Measurements from ENCODE around the gene AKAP12.

The AKAP12 gene

DNA sequence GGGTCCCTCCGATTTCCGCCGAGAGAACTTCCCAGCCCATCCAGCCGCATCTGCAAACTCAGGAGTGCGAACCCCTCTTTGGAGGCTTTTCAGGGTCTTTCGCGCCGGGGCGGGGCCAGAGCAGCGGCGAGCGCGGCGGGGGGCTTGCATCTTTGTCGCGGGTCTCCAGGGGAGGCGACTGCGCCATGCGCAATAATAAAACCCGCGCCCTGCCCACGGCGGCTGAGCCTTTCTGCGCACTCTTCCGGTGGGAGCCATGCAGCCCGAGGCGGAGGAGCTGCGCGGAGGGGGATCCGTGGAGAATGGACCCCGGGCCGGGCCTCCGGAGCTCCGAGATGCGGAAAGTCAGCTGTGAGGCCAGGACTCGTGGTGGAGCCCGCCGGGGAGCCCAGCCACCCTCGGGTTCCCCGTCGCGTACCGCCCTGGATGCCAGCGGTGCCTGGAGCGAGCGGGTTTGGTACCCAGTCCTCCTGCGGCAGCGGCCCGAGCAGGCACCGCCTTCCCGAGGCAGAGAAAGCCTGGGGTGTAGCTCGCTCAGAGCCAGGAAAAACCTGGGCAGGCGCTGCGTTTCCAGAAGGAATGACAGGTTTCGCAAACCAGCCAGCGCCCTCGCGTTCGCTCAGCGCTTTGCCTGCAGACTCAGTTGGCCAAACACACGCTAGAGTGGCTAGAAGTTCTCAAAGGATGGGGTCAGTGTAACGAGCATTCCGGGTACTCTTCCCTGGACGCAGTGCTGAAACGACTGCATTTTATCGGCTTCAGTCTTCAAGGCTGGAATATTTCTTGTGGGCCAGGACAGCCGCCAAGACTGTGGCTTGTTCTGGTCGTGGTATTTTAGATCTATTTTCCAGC, 1.2 kb downstream of the AKAP12 start:
- no peak for DNase-seq

DNA sequence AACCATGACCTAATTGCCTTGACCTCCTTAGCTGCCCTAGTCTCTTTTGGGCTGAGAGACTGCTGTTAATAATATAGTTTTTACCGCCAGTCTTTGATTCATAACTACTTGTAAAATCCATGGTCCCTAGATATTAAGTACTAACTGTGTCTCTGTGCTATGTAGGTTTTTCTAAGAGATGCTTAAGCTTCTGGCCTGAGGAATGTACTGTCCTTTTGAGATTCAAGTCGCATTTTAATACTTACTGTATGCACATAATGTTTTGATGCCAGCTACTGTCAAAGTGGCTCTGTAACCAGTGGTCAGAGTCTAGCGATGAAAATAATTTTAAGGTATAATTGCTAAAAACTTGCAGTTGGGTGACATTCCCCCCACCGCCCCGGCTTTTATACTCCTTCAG, 2.1 kb downstream of the AKAP12 start:
- no peak for DNase-seq

GRCh38 chr6:151242420-151242861, 2.7 kb downstream of the AKAP12 start:
- DNase-seq, result no peak

GRCh38 chr6:151243481-151243880, 3.7 kb downstream of the AKAP12 start:
- DNase-seq, result no peak

GRCh38 chr6:151247490-151247889, 7.7 kb downstream of the AKAP12 start:
- no peak for DNase-seq

- DNase-seq, result no peak
These were observed 8.5 kb downstream of the AKAP12 start for GRCh38 chr6:151248295-151248694.

DNA sequence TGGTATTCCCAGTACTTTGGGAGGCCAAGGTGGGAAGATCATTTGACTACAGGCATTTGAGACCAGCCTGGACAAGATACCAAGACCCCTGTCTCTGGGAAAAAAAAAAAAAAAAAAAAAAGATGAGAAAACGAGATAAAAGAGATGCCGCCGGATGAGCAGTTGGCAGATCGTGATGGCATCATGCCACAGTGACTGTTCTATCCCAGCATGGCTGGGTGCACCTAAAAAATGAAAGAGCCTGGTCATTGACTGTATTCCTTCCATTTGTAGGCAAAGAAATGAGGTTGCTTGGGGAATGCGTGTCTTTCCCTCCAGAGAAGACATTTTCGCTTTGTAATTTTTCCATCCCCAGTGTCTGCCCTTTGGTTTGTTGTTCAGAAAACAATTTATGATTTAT, 12.9 kb downstream of the AKAP12 start:
- DNase-seq, result no peak

GRCh38 chr6:151254451-151255081, 14.8 kb downstream of the AKAP12 start:
- DNase-seq, result no peak

DNA sequence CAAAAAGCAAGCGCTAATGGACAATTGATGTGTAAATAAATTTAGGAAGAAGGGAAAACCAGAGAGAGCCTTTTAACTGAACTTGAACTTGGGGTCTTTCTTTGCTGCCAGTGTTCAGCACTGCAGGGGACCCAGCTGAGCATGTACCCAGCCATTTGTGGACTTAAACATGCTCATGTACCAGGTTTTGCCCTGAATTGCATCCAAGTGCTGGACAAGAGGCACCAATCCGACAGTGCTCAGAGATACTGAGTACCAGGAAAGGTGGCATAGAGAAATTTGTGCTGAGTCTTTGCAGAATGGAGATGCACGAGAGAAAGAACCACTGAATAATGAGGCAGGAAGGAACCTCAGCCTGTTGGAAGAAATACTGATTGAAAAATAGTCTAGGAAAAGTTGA, 16.0 kb downstream of the AKAP12 start:
- no peak for DNase-seq

GRCh38 chr6:151257985-151258445, 18.2 kb downstream of the AKAP12 start:
- no peak for DNase-seq

GRCh38 chr6:151260205-151260604, 20.4 kb downstream of the AKAP12 start:
- DNase-seq, result no peak

GRCh38 chr6:151263035-151263434, 23.3 kb downstream of the AKAP12 start:
- no peak for DNase-seq

GRCh38 chr6:151263967-151264366, 24.2 kb downstream of the AKAP12 start:
- no peak for DNase-seq

DNA sequence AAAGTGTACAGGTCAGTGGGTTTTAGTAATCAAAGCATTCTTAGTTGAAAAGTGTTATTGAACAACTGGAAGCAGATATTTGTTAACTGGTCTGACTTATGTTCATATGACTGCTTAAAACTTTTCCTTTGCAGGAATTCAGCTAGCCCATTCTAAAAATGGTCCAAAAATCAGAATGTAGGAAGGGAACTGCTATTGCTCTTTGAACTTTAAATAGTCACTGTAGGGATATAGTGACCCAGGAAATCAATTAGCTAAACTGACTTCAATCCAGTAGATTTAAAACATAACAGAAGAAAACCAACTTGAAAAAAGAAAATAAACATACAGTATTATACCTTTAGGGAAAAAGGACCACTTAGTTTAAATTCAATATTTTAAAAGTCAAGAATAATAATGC, 25.5 kb downstream of the AKAP12 start:
- no peak for DNase-seq

DNA sequence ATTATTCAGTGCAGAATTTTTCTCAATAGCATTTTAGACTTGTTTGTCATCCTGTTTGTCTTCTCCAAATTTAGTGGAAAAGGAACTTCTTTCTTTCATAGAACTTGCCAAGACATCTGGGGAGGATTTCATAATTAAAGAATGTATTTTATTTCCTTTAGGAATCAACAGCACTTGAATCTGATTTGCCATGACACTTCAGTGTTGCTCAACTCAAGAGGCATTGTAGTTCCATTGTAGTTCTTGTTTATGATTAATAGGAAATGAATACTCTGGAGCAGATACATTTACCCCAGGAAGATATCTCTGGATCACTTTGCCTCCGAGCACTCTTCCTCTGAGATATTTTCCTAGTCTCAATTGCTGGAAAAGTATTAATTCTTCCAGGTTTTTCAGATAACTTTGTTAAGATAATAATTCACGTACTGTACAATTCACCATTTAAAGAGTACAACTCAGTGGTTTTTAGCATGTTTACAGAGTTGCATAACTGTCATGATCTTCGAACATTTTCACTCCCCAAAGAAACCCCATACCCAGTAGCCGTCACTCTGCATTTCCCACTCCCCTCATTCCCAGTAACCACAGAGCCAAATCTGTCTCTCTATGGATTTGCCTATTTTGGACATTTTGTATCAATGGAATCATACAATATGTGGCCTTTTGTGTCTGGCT, 29.7 kb downstream of the AKAP12 start:
- DNase-seq, result no peak

DNA sequence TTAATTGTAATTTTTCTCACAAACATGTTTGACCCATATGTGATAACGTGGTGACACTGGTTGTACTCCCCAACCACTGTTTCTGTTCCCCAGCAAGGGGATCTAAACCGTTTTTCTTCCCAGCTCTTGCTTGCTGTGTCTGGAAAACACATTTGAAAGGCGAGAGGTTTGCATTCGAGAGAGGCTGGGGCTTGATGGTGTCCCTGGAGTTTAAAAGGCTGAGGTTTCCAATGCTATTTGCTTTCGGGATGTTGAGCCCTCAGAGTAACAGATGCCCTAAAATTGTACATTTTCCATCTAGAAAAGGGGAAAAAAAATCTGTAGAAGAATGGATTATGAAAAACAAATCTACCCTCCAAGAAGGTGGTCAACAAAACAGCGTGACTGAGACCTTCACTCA, 35.4 kb downstream of the AKAP12 start:
- DNase-seq, result no peak

GRCh38 chr6:151275566-151275965, 35.8 kb downstream of the AKAP12 start:
- DNase-seq, result no peak

- no peak for DNase-seq
These were observed 36.5 kb downstream of the AKAP12 start for GRCh38 chr6:151276112-151276740.

DNA sequence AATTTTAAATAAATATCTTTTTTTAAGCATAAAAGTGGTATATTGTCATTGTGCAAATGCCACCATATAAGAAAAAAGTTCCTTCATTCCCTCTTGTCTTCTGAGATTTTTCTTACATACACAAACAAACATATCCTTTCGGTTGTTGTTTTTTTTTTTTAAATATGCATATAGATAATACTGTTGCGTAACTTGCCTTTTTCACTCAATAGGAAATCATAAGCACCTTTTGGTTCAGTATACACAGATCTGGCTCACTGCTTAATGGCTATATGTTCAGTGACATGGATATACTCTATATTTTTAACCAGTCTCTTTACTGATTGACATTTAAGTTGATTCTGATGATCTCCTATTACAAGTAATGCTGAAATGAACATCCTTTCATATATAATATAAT, 40.1 kb downstream of the AKAP12 start:
- DNase-seq, result no peak

DNA sequence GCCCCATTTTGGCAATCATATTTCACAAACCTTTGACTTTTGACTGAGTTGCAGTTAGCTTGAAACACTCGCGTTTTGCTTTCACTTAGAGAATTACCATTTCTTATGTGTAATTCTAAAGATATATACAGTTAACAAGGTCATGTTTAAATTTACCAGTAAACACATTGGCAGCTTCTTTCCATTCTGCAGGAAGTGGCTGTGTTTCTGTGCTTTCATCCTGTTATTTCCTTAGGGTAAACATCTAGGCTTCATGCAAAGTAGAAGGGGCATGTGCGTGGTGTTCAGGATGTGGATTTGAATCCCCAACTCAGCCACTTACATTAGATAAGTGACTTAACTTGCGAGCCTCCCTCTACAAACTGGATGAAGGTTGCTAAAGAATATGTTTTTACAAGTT, 41.1 kb downstream of the AKAP12 start:
- no peak for DNase-seq

DNA sequence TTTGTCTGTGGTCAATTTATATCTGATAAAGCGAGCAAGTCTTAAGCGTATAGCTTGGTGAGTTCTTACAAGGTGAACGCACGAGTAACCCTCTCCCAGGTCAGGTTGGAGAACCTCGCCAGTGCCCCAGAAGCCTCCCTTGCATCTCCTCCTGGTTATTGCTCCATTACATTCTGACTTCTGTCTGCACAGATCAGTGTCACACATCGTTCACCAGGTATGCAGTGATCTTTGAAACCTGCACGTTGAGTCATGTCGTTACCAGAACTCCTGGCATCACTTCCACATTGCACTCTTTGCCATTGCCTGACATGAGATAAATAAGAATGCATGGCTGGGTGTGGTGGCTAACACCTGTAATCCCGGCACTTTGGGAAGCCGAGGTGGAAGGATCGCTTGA, 44.2 kb downstream of the AKAP12 start:
- DNase-seq, result no peak

DNA sequence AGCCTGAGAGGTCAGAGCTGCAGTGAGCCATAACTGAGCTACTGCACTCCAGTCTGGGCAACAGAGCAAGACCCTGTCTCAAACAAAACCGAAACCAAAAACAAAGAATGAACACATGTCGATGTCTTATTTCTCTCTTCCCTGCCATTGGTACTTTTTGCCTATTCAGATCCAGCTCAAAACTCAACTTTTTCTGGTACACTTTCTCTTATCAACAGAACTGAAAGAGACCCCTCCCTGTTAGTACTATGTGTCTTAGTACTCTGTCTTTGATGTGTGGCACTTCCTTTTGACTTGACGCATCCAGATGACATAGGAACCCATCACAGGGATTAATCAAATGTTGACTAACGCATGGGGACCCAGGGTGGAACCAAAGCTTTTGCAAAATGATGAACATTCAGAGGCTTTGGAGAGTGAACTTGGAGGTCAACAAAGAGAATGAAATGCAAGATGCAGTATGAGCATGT, 44.8 kb downstream of the AKAP12 start:
- DNase-seq, result no peak

- DNase-seq, result no peak
These were observed 45.4 kb downstream of the AKAP12 start for GRCh38 chr6:151285122-151285521.

Measured in NCI-H446 treated with DMSO at 0.1 percent for 48 hours (cell line).